Small intestine (tissue), 7 donors: ENCODE data around the gene RAB17. TPM values are rescaled to one million over a fixed set of nuclear protein-coding genes. Genes with fewer than 3 reads are reported as not detected.

Experiments
- DNase-seq, 2 donors: peaks; one replicate each; pipeline versions ENCODE4 v3.0.0 to v3.0.0-alpha.2; 2013
- FAIRE-seq: peaks from 2 replicates; lab custom pipeline; 2012; peaks lifted over from hg19 to GRCh38; lab: Jason Lieb, UNC
- H3K27ac ChIP-seq, 3 donors: one replicate each; pipeline ENCODE4 v1.5.1; 2013; ENCODE audit warnings: low read length in 2 of 3, mild to moderate bottlenecking in 2 of 3, control low read depth in 1 of 3, inconsistent platforms in 1 of 3, low read depth in 1 of 3, moderate library complexity in 1 of 3
- H3K27me3 ChIP-seq, 3 donors: one replicate each; pipeline ENCODE4 v1.6.1; 2013; ENCODE audit warnings: low read length in 3 of 3, inconsistent platforms in 1 of 3; ENCODE audit not compliant: control insufficient read depth in 3 of 3, insufficient read depth in 3 of 3
- H3K36me3 ChIP-seq, 3 donors: one replicate each; pipeline ENCODE4 v1.6.1; 2013; ENCODE audit warnings: low read length in 3 of 3, inconsistent platforms in 1 of 3, low read depth in 1 of 3, mild to moderate bottlenecking in 1 of 3, moderate library complexity in 1 of 3; ENCODE audit not compliant: control insufficient read depth in 3 of 3, insufficient read depth in 2 of 3
- H3K4me1 ChIP-seq, 3 donors: one replicate each; pipeline ENCODE4 v1.6.1; 2013; ENCODE audit warnings: low read length in 2 of 3, inconsistent platforms in 1 of 3, low read depth in 1 of 3, mild to moderate bottlenecking in 1 of 3, moderate library complexity in 1 of 3; ENCODE audit not compliant: control insufficient read depth in 3 of 3, insufficient read depth in 2 of 3
- H3K4me3 ChIP-seq, 3 donors: one replicate each; pipeline ENCODE4 v1.5.1; 2013; ENCODE audit warnings: low read length in 3 of 3, control low read depth in 1 of 3, inconsistent platforms in 1 of 3, low read depth in 1 of 3, mild to moderate bottlenecking in 1 of 3, moderate library complexity in 1 of 3
- H3K9me3 ChIP-seq, 2 donors: one replicate each; pipeline ENCODE4 v1.6.1; 2013; ENCODE audit warnings: low read depth in 1 of 2, low read length in 1 of 2; ENCODE audit not compliant: control insufficient read depth in 2 of 2, insufficient read depth in 1 of 2
- WGBS, 3 donors: extraction: QIAGEN DNeasy Blood & Tissue Kit; methylation state at CpG; one replicate each; pipeline ENCODE4 v1.1.7; 2013; 5-methylcytosine and 5-hydroxymethylcytosine counted together
- polyA plus RNA-seq, 4 donors: library from polyadenylated mRNA; stranded (reverse) in 3 of 4; unstranded in 1 of 4; fragments of 200-250 nt in 3 of 4; fragments of 120-200 nt in 1 of 4; gene quantifications; one replicate each; pipeline versions ENCODE4 v1.2.1 to v1.2.3, GENCODE V29; 2013
- donor health status: healthy with polysubstance abuse.
- donor health status: control.
- donor health status: control.
- donor health status: Bipolar disorder and iron deficiency.
- donor health status: healthy.

Gene RAB17
- polyA plus RNA-seq, 4 donors: 52.8 to 613 (median 354) TPM

GRCh38 chr2:237573721-237574415 is 16.7 kb downstream of the RAB17 start:
- Histone ChIP-seq H3K27ac (no peak overlapping the region), H3K9me3 (no peaks in the 10 kb centered on the region), H3K36me3 (peaks cover 0 to 51% (median 3%) of the 10 kb centered on the region in 3 donors), H3K27me3 (no peaks in the 10 kb centered on the region), H3K4me3 (no peak overlapping the region), H3K4me1 (no peaks in the 10 kb centered on the region)
- no peak for FAIRE-seq
- DNase-seq: no peak
- 87 to 94% (median 92%) methylated on average over 8 of the region's 8 CpGs for WGBS, 3 donors

GRCh38 chr2:237572742-237573101 is 17.8 kb downstream of the RAB17 start:
- WGBS, 3 donors: 66 to 75% (median 71%) methylated on average over 4 of the region's 4 CpGs
- Histone ChIP-seq H3K27me3 (peaks cover 0 to 2% (median 0%) of the 10 kb centered on the region in 3 donors), H3K27ac (no peak overlapping the region), H3K9me3 (no peaks in the 10 kb centered on the region), H3K4me1 (no peaks in the 10 kb centered on the region), H3K4me3 (no peak overlapping the region), H3K36me3 (peaks cover 0 to 41% (median 3%) of the 10 kb centered on the region in 3 donors)
- DNase-seq: no peak
- no peak for FAIRE-seq

- DNase-seq: peak; percentile 85 to 92
- Histone ChIP-seq H3K9me3 (no peaks in the 10 kb centered on the region), H3K27ac (no peak overlapping the region), H3K4me1 (no peaks in the 10 kb centered on the region), H3K36me3 (peaks cover 0 to 35% (median 3%) of the 10 kb centered on the region in 3 donors), H3K27me3 (peaks cover 0 to 2% (median 0%) of the 10 kb centered on the region in 3 donors), H3K4me3 (no peak overlapping the region)
- no peak for FAIRE-seq
- 4 to 12% (median 8%) methylated on average over 24 of the region's 24 CpGs for WGBS, 3 donors
These were observed 18.4 kb downstream of the RAB17 start for GRCh38 chr2:237572021-237572741.

- Histone ChIP-seq H3K9me3 (no peaks in the 10 kb centered on the region), H3K4me1 (no peaks in the 10 kb centered on the region), H3K4me3 (no peak overlapping the region), H3K36me3 (peaks cover 0 to 29% (median under 1%) of the 10 kb centered on the region in 3 donors), H3K27ac (no peak overlapping the region), H3K27me3 (peaks cover 0 to 2% (median 0%) of the 10 kb centered on the region in 3 donors)
- WGBS, 3 donors: 80 to 92% (median 91%) methylated on average over 7 of the region's 7 CpGs
- FAIRE-seq (no peak), DNase-seq (no peak)
These were observed 19.0 kb downstream of the RAB17 start for GRCh38 chr2:237571551-237571950.

DNA sequence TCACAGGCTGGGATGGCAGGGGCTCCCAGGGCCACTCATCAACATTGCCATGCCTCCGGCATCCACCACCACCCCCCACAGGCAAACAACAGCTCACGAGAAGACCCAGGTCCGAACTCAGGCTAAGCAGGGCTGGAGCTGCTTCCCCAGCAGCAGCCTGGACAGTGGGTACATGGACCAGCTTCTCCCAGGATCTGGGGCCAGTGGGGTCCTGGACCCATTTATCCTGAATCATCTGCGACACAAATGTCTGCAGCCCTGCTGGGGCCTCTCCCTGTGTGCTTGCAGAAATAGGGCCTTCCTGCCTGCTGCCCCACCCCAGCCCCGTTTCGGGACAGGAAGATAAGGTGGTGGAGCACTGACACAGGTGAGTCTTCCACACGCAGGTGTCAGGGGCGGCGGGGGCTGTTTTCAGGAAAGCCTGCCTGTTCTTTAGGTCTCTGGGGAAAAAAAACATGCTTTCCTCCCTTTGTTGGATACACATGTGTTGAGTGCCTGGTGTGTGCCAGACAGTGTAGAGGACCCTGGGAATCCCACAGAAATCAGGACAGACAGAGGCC is 19.7 kb downstream of the RAB17 start:
- DNase-seq: no peak
- H3K27ac ChIP-seq: no peak overlapping the region
- H3K9me3 ChIP-seq: no peaks in the 10 kb centered on the region
- peaks cover 0 to 22% (median 0%) of the 10 kb centered on the region in 3 donors for H3K36me3 ChIP-seq
- H3K4me3 ChIP-seq: no peak overlapping the region
- no peak for FAIRE-seq
- H3K27me3 ChIP-seq: peaks cover 0 to 2% (median 0%) of the 10 kb centered on the region in 3 donors
- no peaks in the 10 kb centered on the region for H3K4me1 ChIP-seq
- 76 to 84% (median 78%) methylated on average over 9 of the region's 9 CpGs for WGBS, 3 donors

GRCh38 chr2:237569896-237570295 is 20.6 kb downstream of the RAB17 start:
- Histone ChIP-seq H3K27ac (no peak overlapping the region), H3K4me3 (no peak overlapping the region), H3K9me3 (no peaks in the 10 kb centered on the region), H3K27me3 (peaks cover 0 to 3% (median 0%) of the 10 kb centered on the region in 3 donors), H3K4me1 (no peaks in the 10 kb centered on the region), H3K36me3 (peaks cover 0 to 13% (median 0%) of the 10 kb centered on the region in 3 donors)
- FAIRE-seq (no peak), DNase-seq (no peak)
- WGBS, 3 donors: 94 to 100% (median 95%) methylated on average over 3 of the region's 3 CpGs

- DNase-seq: no peak
- no peak for FAIRE-seq
- no peaks in the 10 kb centered on the region for H3K4me1 ChIP-seq
- no peaks in the 10 kb centered on the region for H3K9me3 ChIP-seq
- H3K27ac ChIP-seq: no peak overlapping the region
- no peak overlapping the region for H3K4me3 ChIP-seq
- 91 to 92% (median 91%) methylated on average over 5 of the region's 5 CpGs for WGBS, 3 donors
- H3K36me3 ChIP-seq: peaks cover 0 to 4% (median 0%) of the 10 kb centered on the region in 3 donors
- H3K27me3 ChIP-seq: peaks cover 0 to 10% (median 5%) of the 10 kb centered on the region in 3 donors
These were observed 21.5 kb downstream of the RAB17 start for GRCh38 chr2:237569041-237569440.

DNA sequence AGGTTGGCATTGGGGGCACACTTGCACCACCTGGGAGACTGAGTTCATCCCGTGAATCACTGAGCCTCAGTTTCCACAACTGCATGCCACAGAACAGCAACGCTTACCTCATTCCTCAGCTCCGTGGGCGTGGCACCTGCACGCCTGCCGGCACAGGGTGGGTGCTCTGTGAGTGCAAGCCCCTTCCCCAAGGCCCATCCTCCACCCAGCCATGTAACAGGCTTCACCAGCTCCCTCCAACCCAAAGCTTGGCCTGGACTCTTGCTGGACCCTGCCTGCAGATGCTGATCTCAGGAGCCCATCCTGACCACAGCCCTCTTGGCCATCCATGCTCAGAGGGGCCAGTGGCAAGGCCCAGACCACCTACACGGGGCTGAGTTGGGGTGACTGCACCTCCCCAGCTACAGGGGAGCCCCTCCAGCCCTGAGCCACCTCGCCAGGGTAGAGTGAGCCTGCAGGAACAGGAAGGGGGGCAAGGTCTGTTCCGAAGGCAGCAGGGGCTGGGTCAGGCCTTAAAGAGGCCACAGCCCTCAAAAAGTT is 22.3 kb downstream of the RAB17 start:
- Histone ChIP-seq H3K27me3 (peaks cover 0 to 10% (median 7%) of the 10 kb centered on the region in 3 donors), H3K9me3 (no peaks in the 10 kb centered on the region), H3K4me3 (no peak overlapping the region), H3K36me3 (no peaks in the 10 kb centered on the region), H3K4me1 (no peaks in the 10 kb centered on the region), H3K27ac (no peak overlapping the region)
- FAIRE-seq (no peak), DNase-seq (no peak)
- WGBS, 3 donors: 51 to 75% (median 59%) methylated on average over 9 of the region's 9 CpGs
